Measurements from ENCODE around the gene NAB1.

NAB1 gene

DNA sequence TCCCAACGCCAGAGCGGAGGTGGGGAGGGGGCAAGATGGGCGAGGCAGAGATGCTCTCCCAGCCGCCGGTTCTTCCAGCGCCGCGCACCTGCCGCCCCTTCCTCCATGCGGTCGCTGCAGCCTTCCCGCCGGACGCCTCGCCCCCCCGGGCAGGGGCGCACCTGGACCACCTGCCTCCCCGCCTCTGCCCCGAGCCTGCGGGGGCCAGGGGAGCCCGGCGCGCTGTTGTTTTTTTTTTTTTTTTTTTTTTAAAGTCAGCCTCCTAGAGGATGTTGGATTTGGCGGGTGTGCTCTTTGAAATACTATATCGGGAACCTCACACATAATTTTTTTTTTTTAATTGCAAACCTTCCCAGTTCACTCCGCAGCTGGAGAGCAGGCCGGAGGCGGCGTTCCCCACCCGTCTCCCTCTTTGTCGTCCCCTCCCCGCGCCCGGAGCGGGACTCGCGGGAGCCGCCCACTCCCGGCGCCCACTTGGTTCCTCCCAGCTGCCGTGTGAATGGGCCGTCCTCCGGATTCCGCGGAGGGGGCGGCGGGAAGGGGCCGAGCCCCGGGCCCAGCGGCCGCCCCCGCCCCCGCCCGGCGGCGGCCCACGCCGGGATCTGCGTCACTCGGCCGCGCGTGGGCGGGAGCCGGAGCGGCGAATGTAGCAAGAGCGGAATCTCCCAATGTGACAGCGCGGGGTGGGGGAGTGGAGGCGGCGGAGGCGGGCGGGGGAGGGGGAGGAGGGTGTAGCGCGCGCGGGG lies 421 bp upstream of the NAB1 start (continued):
- TF ChIP-seq ZNF560 (tag by site-specific recombination; IDR thresholded peaks at IDR 0.05; ENCODE audit: borderline replicate concordance) (no peak), KLF1 (tag by site-specific recombination; IDR thresholded peaks at IDR 0.05) (peak; percentile 26; the same call in 1 of the 2 replicates), ZNF571 (tag by site-specific recombination; IDR thresholded peaks at IDR 0.05) (no peak), MYNN (tag by site-specific recombination; IDR thresholded peaks at IDR 0.05; ENCODE audit: borderline replicate concordance) (no peak), GLIS2 (tag by site-specific recombination; IDR thresholded peaks at IDR 0.05) (peak; percentile 79; the same call in 1 of the 2 replicates), ZNF132 (tag by site-specific recombination; IDR thresholded peaks at IDR 0.05; ENCODE audit: borderline replicate concordance) (no peak), KLF8 (tag by site-specific recombination; IDR thresholded peaks at IDR 0.05) (peak; percentile 78), GLIS1 (tag by site-specific recombination; IDR thresholded peaks at IDR 0.05) (peak; percentile 49), ZFHX2 (tag by site-specific recombination; conservative IDR thresholded peaks at IDR 0.05) (peak; percentile 86), ZNF391 (tag by site-specific recombination; IDR thresholded peaks at IDR 0.05; ENCODE audit: borderline replicate concordance, low read depth) (no peak)
- TF ChIP-seq, protein P1, sequence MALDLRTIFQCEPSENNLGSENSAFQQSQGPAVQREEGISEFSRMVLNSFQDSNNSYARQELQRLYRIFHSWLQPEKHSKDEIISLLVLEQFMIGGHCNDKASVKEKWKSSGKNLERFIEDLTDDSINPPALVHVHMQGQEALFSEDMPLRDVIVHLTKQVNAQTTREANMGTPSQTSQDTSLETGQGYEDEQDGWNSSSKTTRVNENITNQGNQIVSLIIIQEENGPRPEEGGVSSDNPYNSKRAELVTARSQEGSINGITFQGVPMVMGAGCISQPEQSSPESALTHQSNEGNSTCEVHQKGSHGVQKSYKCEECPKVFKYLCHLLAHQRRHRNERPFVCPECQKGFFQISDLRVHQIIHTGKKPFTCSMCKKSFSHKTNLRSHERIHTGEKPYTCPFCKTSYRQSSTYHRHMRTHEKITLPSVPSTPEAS (tag by site-specific recombination; IDR thresholded peaks at IDR 0.05) = no peak
- TF ChIP-seq, protein P2, sequence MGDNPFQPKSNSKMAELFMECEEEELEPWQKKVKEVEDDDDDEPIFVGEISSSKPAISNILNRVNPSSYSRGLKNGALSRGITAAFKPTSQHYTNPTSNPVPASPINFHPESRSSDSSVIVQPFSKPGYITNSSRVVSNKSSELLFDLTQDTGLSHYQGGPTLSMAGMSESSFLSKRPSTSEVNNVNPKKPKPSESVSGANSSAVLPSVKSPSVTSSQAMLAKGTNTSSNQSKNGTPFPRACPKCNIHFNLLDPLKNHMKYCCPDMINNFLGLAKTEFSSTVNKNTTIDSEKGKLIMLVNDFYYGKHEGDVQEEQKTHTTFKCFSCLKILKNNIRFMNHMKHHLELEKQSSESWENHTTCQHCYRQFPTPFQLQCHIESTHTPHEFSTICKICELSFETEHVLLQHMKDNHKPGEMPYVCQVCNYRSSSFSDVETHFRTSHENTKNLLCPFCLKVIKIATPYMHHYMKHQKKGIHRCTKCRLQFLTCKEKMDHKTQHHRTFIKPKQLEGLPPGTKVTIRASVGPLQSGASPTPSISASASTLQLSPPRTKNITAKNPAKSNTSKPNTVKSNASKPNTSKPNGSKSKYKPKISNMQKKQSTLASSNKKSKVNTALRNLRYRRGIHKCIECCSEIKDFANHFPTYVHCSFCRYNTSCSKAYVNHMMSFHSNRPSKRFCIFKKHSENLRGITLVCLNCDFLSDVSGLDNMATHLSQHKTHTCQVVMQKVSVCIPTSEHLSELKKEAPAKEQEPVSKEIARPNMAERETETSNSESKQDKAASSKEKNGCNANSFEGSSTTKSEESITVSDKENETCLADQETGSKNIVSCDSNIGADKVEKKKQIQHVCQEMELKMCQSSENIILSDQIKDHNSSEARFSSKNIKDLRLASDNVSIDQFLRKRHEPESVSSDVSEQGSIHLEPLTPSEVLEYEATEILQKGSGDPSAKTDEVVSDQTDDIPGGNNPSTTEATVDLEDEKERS (tag by site-specific recombination; IDR thresholded peaks at IDR 0.05) = no peak
- TF ChIP-seq, protein P3, sequence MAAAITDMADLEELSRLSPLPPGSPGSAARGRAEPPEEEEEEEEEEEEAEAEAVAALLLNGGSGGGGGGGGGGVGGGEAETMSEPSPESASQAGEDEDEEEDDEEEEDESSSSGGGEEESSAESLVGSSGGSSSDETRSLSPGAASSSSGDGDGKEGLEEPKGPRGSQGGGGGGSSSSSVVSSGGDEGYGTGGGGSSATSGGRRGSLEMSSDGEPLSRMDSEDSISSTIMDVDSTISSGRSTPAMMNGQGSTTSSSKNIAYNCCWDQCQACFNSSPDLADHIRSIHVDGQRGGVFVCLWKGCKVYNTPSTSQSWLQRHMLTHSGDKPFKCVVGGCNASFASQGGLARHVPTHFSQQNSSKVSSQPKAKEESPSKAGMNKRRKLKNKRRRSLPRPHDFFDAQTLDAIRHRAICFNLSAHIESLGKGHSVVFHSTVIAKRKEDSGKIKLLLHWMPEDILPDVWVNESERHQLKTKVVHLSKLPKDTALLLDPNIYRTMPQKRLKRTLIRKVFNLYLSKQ (tag by site-specific recombination; IDR thresholded peaks at IDR 0.05; ENCODE audit: borderline replicate concordance) = no peak
- TF ChIP-seq, protein P4, sequence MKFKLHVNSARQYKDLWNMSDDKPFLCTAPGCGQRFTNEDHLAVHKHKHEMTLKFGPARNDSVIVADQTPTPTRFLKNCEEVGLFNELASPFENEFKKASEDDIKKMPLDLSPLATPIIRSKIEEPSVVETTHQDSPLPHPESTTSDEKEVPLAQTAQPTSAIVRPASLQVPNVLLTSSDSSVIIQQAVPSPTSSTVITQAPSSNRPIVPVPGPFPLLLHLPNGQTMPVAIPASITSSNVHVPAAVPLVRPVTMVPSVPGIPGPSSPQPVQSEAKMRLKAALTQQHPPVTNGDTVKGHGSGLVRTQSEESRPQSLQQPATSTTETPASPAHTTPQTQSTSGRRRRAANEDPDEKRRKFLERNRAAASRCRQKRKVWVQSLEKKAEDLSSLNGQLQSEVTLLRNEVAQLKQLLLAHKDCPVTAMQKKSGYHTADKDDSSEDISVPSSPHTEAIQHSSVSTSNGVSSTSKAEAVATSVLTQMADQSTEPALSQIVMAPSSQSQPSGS (tag by site-specific recombination; IDR thresholded peaks at IDR 0.05; ENCODE audit: low read depth) = no peak
- TF ChIP-seq, protein P5, sequence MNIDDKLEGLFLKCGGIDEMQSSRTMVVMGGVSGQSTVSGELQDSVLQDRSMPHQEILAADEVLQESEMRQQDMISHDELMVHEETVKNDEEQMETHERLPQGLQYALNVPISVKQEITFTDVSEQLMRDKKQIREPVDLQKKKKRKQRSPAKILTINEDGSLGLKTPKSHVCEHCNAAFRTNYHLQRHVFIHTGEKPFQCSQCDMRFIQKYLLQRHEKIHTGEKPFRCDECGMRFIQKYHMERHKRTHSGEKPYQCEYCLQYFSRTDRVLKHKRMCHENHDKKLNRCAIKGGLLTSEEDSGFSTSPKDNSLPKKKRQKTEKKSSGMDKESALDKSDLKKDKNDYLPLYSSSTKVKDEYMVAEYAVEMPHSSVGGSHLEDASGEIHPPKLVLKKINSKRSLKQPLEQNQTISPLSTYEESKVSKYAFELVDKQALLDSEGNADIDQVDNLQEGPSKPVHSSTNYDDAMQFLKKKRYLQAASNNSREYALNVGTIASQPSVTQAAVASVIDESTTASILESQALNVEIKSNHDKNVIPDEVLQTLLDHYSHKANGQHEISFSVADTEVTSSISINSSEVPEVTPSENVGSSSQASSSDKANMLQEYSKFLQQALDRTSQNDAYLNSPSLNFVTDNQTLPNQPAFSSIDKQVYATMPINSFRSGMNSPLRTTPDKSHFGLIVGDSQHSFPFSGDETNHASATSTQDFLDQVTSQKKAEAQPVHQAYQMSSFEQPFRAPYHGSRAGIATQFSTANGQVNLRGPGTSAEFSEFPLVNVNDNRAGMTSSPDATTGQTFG (tag by site-specific recombination; IDR thresholded peaks at IDR 0.05; ENCODE audit: borderline replicate concordance) = no peak
- TF ChIP-seq, protein P6, sequence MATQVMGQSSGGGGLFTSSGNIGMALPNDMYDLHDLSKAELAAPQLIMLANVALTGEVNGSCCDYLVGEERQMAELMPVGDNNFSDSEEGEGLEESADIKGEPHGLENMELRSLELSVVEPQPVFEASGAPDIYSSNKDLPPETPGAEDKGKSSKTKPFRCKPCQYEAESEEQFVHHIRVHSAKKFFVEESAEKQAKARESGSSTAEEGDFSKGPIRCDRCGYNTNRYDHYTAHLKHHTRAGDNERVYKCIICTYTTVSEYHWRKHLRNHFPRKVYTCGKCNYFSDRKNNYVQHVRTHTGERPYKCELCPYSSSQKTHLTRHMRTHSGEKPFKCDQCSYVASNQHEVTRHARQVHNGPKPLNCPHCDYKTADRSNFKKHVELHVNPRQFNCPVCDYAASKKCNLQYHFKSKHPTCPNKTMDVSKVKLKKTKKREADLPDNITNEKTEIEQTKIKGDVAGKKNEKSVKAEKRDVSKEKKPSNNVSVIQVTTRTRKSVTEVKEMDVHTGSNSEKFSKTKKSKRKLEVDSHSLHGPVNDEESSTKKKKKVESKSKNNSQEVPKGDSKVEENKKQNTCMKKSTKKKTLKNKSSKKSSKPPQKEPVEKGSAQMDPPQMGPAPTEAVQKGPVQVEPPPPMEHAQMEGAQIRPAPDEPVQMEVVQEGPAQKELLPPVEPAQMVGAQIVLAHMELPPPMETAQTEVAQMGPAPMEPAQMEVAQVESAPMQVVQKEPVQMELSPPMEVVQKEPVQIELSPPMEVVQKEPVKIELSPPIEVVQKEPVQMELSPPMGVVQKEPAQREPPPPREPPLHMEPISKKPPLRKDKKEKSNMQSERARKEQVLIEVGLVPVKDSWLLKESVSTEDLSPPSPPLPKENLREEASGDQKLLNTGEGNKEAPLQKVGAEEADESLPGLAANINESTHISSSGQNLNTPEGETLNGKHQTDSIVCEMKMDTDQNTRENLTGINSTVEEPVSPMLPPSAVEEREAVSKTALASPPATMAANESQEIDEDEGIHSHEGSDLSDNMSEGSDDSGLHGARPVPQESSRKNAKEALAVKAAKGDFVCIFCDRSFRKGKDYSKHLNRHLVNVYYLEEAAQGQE (tag by site-specific recombination; IDR thresholded peaks at IDR 0.05) = no peak
- TF ChIP-seq, protein P7, sequence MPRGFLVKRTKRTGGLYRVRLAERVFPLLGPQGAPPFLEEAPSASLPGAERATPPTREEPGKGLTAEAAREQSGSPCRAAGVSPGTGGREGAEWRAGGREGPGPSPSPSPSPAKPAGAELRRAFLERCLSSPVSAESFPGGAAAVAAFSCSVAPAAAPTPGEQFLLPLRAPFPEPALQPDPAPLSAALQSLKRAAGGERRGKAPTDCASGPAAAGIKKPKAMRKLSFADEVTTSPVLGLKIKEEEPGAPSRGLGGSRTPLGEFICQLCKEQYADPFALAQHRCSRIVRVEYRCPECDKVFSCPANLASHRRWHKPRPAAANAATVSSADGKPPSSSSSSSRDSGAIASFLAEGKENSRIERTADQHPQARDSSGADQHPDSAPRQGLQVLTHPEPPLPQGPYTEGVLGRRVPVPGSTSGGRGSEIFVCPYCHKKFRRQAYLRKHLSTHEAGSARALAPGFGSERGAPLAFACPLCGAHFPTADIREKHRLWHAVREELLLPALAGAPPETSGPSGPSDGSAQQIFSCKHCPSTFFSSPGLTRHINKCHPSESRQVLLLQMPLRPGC (tag by site-specific recombination; IDR thresholded peaks at IDR 0.05) = no peak
- TF ChIP-seq, protein P8, sequence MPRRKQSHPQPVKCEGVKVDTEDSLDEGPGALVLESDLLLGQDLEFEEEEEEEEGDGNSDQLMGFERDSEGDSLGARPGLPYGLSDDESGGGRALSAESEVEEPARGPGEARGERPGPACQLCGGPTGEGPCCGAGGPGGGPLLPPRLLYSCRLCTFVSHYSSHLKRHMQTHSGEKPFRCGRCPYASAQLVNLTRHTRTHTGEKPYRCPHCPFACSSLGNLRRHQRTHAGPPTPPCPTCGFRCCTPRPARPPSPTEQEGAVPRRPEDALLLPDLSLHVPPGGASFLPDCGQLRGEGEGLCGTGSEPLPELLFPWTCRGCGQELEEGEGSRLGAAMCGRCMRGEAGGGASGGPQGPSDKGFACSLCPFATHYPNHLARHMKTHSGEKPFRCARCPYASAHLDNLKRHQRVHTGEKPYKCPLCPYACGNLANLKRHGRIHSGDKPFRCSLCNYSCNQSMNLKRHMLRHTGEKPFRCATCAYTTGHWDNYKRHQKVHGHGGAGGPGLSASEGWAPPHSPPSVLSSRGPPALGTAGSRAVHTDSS (tag by site-specific recombination; IDR thresholded peaks at IDR 0.05) = no peak

All from HEK293 (cell line).